ENCODE results near the gene STK33.
"Not testable (repeated sequence)": the region's sequence is repeated elsewhere in the genome, so short reads cannot be mapped to it uniquely, and the experiment has no call there.

STK33 gene

GRCh38 chr11:8533332-8533731, 60.7 kb downstream of the STK33 start:
- DNase-seq: peak; percentile 51

DNA sequence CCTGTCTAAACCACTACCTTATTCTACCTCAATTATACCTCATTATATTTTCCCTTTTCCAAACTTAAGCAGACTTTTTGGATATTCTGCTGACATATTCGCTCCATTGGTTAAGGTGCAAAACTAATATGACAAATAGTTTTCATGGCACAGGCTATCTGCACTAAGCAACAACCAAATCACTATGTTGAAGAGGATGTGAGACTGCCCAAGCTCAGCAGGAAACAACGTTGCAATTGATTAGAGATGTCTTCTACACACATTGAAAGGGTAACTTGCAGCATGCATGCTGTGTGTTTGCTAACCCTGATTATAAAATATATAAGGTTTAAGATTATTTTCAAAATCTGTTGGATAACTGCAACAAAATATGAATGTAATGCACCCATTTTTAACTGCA, 61.6 kb downstream of the STK33 start:
- DNase-seq: no peak

- no peak for DNase-seq
Observed at GRCh38 chr11:8531982-8532381, 62.0 kb downstream of the STK33 start.

- DNase-seq: peak; percentile 94
Observed at GRCh38 chr11:8531312-8531711, 62.7 kb downstream of the STK33 start.

- no peak for DNase-seq
Observed at GRCh38 chr11:8527939-8528338, 66.1 kb downstream of the STK33 start.

DNA sequence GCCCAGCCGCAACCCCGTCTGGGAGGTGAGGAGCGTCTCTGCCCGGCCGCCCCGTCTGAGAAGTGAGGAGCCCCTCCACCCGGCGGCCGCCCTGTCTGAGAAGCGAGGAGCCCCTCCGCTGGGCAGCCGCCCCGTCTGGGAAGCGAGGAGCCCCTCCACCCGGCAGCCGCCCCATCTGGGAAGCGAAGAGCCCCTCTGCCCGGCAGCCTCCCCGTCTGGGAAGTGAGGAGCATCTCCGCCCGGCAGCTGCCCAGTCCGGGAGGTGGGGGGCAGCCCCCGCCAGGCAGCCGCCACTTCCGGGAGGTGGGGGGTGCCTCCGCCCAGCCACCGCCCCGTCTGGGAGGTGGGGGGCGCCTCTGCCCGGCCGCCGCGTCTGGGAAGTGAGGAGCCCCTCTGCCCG, 70.6 kb downstream of the STK33 start:
- DNase-seq: no peak

DNA sequence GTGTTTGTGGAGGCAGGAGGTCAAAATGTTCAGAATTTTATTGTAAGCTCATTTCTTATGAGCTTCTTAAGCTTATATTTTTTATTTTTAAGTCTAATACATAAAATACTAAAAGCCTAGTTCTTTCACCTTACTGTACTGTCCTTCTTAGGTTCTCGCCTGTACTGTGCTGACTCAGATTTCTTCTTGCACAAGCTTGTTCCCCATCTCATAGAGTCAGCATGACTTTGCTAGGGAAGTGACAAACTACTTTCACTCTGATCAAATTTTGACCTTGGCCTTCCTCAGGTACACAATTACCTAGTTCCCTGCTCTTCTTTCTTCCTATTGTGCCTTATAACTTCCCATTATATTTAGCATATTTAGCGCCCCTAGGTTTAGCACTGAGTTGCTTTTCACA, 81.5 kb downstream of the STK33 start:
- no peak for DNase-seq

DNA sequence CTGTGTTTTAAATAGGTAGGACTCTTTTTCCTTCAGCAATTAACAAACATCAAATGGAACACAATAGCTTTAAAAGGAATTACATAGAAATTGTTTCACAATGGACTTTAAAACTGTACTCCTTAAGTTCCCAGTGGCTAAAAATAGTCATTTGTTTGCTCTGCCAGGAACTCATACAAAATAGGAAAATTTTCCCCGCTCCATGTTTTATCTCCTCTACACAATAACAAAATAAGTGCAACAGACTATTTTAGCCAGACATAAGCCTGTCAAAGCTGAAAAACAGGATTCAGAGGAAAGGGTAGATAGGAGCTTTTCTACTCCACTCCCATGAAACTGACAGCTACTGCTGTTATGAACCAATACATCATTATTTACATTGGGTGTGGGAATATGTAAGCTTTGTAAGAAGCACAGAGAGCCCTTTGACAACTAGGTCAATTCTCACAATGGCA, 90.1 kb downstream of the STK33 start:
- DNase-seq: no peak

DNA sequence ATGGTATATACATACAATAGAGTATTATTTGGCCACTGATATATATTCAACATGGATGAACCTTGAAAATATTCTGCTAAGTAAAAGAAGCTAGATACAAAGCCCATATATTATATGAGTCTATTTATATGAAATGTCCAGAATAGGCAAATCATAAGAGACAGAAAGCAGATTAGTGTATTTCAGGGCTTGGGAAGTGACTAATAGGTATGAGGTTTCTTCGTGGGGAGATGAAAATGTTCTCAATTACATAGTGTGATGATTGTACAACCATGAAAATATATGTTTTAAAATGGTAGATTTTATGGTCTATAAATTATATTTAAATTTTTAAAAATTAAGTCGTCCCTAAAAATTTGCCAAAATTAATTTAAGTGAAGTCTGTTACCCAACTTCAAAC, 92.2 kb downstream of the STK33 start:
- DNase-seq: no peak

- DNase-seq: no peak
Observed at GRCh38 chr11:8488395-8488794, 105.6 kb downstream of the STK33 start.

- no peak for DNase-seq
Observed at GRCh38 chr11:8487261-8487660, 106.8 kb downstream of the STK33 start.

- DNase-seq: no peak
Observed at GRCh38 chr11:8484251-8484650, 109.8 kb downstream of the STK33 start.

GRCh38 chr11:8480858-8481257, 113.2 kb downstream of the STK33 start:
- DNase-seq: no peak

DNA sequence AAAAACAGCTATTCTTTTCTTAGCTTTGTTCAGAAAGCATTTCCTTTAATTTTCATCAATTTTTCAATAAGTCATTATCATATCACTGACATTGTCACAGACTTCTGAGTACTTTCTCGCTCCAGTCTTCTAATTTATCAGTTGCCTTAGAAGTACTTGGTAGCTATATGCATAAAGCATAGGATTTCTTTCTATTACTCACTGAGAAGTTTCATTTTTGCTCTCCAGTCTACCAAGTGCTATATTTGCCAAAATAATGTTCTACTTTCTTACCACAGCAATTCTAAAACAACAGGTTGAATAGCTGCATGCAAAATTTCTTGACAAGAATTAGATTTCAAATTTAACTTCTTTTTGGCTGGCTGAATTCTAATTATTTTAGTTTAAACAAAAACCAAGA, 116.3 kb downstream of the STK33 start:
- no peak for DNase-seq

GRCh38 chr11:8477151-8477550, 116.9 kb downstream of the STK33 start:
- DNase-seq: no peak

DNA sequence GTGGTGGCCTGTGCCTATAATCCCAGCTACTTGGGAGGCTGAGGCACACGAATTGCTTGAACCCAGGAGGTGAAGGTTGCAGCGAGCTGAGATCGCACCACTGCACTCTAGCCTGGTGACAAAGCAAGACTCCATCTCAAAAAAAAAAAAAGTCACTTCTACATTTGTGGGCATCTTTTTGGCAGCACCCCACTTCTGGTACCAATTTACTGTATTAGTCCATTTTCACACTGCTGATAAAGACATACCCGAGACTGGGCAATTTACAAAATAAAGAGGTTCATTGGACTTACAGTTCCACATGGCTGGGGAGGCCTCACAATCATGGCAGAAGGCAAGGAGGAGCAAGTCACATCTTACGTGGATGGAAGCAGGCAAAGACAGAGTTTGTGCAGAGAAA, 126.2 kb downstream of the STK33 start:
- not testable (repeated sequence) for DNase-seq

GRCh38 chr11:8467356-8467755, 126.7 kb downstream of the STK33 start:
- not testable (repeated sequence) for DNase-seq

GRCh38 chr11:8466884-8467283, 127.1 kb downstream of the STK33 start:
- DNase-seq: not testable (repeated sequence)

GRCh38 chr11:8459711-8460399, 134.2 kb downstream of the STK33 start:
- no peak for DNase-seq

DNA sequence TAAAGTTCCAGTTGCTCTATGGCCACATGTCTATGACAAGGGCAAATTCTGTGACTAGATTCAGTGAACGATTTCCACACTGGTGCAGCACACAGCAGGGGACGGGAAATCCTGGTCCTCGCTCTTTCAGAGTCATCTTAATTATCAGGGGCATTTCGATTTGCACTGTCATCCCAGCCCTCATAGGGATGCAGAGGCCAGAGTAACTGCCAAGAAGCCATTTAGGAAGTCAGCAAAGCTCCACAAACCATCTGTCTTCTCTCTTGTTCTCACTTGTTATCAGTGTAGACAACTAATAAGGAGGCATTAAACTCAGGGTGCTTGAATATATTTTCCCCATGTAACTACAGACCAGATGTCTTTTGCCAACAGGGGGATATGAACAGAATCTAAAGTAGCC, 151.7 kb downstream of the STK33 start:
- peak; percentile 95 for DNase-seq

DNA sequence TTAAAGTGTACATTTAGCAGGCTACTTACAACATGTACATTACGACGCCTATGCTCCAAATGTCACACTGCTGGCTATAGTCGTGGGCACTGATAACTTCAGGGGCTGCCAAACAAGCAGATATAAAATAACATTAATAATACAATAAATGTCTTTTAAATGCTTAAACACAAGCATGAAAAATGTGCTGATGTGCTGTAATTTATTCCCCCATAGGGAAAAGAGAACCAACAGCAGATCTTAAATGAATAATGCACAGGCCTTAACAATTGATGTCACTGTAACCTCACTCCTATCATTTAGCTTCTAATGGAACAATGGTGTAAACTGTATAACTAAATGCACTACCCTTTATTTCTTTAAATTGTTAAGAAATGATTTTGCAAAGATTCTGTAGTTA, 153.4 kb downstream of the STK33 start:
- no peak for DNase-seq

DNA sequence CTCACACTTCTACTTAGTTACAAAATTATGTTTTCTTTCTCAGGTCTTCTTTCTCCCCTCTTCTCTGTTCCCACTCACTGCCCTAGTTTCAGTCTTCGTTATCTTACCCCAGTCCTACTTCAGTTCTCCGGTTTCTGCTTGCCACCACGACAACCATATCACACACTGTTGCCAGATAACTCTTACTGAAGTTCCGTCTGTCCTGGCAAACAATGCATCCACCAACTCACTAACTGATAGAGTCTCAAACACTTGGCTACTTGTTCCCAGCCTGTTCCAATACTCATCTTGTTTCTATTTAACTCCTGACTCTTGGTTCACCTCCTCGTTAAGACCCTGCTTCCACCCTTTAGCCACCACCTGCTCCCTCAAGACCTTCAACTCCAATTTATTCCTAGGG, 164.5 kb downstream of the STK33 start:
- no peak for DNase-seq

DNA sequence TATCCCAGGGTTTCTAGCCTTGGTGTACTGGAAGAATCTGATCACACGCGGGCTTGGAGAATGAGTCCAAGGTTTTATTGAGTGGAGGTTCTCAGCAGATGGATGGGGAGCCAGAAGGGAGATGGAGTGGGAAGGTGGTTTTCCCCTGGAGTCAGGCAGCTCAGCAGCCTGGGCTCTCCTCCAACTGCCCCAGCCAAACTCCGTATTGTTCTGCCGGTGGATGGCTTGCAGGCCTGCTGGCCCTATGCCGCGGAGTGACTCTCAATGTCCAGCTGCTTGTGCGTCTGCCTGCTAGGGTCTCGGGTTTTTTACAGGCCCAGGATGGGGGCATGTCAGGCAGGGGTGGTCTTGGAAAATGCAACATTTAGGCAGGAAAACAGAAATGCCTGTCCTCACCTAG, 168.0 kb downstream of the STK33 start:
- no peak for DNase-seq

- DNase-seq: no peak
Observed at GRCh38 chr11:8415195-8415594, 178.8 kb downstream of the STK33 start.

- no peak for DNase-seq
Observed at GRCh38 chr11:8408151-8408941, 185.7 kb downstream of the STK33 start.
